GM13977 (cell line): Measurements from ENCODE around the gene LIPM.

Source experiments
- DNase-seq: peaks from one replicate; pipeline ENCODE4 v3.0.0; 2012; ENCODE audit warnings: low spot score
- in situ Hi-C: fragments of 300-500 bp; cut with MboI; formaldehyde crosslinking; loops from one replicate; pipeline ENCODE4 v1.12.0; 2022; ENCODE audit warnings: low sequenced_read_pairs, low pct_unique_long_range_greater_than_20kb, mixed read lengths, inconsistent platforms; ENCODE audit not compliant: unreplicated experiment
- TF ChIP-seq, protein P1 (sequence below): IDR thresholded peaks from 2 replicates; pipeline ENCODE4 v1.5.1; 2012; ENCODE audit warnings: mild to moderate bottlenecking, control low read depth; ENCODE audit not compliant: insufficient read depth; ENCODE audit errors: extremely low read depth, missing control alignments

The LIPM gene

DNA sequence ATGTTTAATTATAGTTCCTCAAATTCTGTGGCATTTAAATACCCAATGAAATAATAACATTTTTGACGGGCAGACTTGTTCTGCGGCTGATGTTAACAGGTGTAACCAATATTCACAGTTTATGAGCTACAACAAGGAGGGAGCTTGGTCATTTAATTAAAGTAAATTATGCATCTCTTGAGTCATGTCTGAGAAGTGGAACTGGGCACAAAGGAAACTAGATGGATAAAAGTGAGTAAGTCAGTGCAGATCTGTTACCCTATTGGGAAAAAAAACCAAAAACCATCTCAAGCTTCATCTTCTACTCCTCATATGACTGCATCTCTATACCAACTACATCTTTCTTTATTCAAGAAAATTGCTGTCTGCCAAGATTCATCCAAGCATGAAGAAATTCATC is 25.1 kb downstream of the LIPM start:
- in situ Hi-C loops = no loop called here
- DNase-seq = no peak
- TF ChIP-seq, protein P1, sequence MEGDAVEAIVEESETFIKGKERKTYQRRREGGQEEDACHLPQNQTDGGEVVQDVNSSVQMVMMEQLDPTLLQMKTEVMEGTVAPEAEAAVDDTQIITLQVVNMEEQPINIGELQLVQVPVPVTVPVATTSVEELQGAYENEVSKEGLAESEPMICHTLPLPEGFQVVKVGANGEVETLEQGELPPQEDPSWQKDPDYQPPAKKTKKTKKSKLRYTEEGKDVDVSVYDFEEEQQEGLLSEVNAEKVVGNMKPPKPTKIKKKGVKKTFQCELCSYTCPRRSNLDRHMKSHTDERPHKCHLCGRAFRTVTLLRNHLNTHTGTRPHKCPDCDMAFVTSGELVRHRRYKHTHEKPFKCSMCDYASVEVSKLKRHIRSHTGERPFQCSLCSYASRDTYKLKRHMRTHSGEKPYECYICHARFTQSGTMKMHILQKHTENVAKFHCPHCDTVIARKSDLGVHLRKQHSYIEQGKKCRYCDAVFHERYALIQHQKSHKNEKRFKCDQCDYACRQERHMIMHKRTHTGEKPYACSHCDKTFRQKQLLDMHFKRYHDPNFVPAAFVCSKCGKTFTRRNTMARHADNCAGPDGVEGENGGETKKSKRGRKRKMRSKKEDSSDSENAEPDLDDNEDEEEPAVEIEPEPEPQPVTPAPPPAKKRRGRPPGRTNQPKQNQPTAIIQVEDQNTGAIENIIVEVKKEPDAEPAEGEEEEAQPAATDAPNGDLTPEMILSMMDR = no peak

- in situ Hi-C loops = no loop called here
- TF ChIP-seq, protein P1 = no peak
- no peak for DNase-seq
Measured at GRCh38 chr10:88828310-88828709, 25.8 kb downstream of the LIPM start.

- in situ Hi-C loops = loop anchor here (10.0 kb wide), 1 partner anchor 384 kb away; no protein-coding TSS in a partner anchor
- no peak for DNase-seq
- TF ChIP-seq, protein P1 = no peak
Measured at GRCh38 chr10:88830643-88831268, 28.2 kb downstream of the LIPM start.

DNA sequence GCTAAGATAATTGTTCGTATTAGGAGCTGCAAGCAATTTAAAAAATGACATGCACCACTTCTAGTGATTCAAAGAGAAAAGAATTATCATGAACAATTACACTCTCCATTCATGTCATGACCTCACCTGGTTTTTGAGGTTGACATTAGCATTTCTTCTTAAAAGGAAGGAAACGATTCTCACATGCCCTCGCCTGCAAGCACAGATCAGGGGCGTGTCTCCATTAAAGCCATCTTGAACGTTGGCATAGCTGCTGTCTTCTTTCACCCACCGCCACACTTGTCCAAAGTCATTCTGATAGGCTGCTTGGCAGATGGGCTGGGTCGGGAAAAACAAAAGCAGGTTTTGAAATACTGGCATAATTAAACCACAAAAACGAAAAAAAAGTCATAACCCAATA is 29.2 kb downstream of the LIPM start:
- no peak for DNase-seq
- in situ Hi-C loops = loop anchor here (10.0 kb wide), 1 partner anchor 383 kb away; no protein-coding TSS in a partner anchor
- TF ChIP-seq, protein P1 = no peak

DNA sequence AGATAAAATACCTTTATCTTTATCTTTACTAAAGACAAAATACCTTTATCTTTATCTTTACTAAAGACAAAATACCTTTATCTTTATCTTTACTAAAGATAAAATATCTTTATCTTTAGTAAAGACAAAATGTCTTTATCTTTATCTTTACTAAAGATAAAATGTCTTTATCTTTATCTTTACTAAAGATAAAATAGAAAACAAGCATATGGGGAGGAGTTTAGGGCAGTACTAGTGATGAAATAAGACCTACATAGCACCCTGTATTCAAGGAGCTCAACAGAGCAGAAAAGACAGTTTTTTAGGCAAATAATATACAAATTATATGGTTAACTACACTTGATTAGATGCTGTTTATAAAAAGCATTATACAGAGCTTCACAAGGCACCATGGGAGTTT is 29.8 kb downstream of the LIPM start:
- in situ Hi-C loops = loop anchor here (10.0 kb wide), 1 partner anchor 382 kb away; no protein-coding TSS in a partner anchor

GRCh38 chr10:88833156-88833555 is 30.6 kb downstream of the LIPM start:
- TF ChIP-seq, protein P1 = no peak
- no peak for DNase-seq
- in situ Hi-C loops = loop anchor here (10.0 kb wide), 1 partner anchor 382 kb away; no protein-coding TSS in a partner anchor

More for the DNA sequence above, 29.8 kb downstream of the LIPM start:
- TF ChIP-seq, protein P1 = no peak
- no peak for DNase-seq
